NOMO-1 (cell line): ENCODE data around the gene CLIC1.
A peak's percentile ranks its signal among the peaks of the same experiment; 100 is the strongest.
"Not testable (repeated sequence)": the region's sequence is repeated elsewhere in the genome, so short reads cannot be mapped to it uniquely, and the experiment has no call there.

Experiments
- DNase-seq, 2 experiments: peaks; one replicate each; lab custom pipeline; 2025; ENCODE audit not compliant: unreplicated experiment in 2 of 2; lab: John Stamatoyannopoulos, UW

The CLIC1 gene

GRCh38 chr6:31725502-31726350 lies 10.6 kb downstream of the CLIC1 start:
- no peak for DNase-seq

- DNase-seq, result no peak
Observed at GRCh38 chr6:31723980-31724691, 12.2 kb downstream of the CLIC1 start.

- DNase-seq, result no peak
Observed at GRCh38 chr6:31723245-31723979, 12.9 kb downstream of the CLIC1 start, which contains the start of gene MPIG6B. Gene MPIG6B (plus strand): TSS chr6:31723373. CDS start chr6:31723384, 11 bp downstream.

GRCh38 chr6:31722173-31722572 lies 14.2 kb downstream of the CLIC1 start:
- DNase-seq, result no peak

- DNase-seq, result no peak
Observed at GRCh38 chr6:31721351-31722020, 14.8 kb downstream of the CLIC1 start, which contains the start of gene LY6G6C. Gene LY6G6C (minus strand): TSS chr6:31721746. CDS start chr6:31721679, 67 bp downstream.

GRCh38 chr6:31720196-31720770 lies 16.0 kb downstream of the CLIC1 start:
- DNase-seq, result no peak

GRCh38 chr6:31719001-31719400 lies 17.3 kb downstream of the CLIC1 start:
- DNase-seq, result no peak

GRCh38 chr6:31718265-31718664 lies 18.1 kb downstream of the CLIC1 start:
- DNase-seq, result no peak

- no peak for DNase-seq
Observed at GRCh38 chr6:31717499-31718222, 18.7 kb downstream of the CLIC1 start.

- DNase-seq, result no peak
Observed at GRCh38 chr6:31715022-31715958, 21.0 kb downstream of the CLIC1 start, which contains the start of gene LY6G6D. Gene LY6G6D (plus strand): TSS chr6:31715348. CDS start chr6:31715356, 8 bp downstream.

GRCh38 chr6:31713991-31714684 lies 22.2 kb downstream of the CLIC1 start:
- no peak for DNase-seq

GRCh38 chr6:31713465-31713864 lies 22.9 kb downstream of the CLIC1 start:
- no peak for DNase-seq

- no peak for DNase-seq
Observed at GRCh38 chr6:31712296-31712695, 24.0 kb downstream of the CLIC1 start.

GRCh38 chr6:31711233-31711632 lies 25.1 kb downstream of the CLIC1 start:
- peak; percentile 16 to 24 for DNase-seq

- DNase-seq, result no peak
Observed at GRCh38 chr6:31710523-31711219, 25.7 kb downstream of the CLIC1 start.

- DNase-seq, result not testable (repeated sequence)
Observed at GRCh38 chr6:31709157-31709556, 27.2 kb downstream of the CLIC1 start.

- no peak for DNase-seq
Observed at GRCh38 chr6:31708224-31708623, 28.1 kb downstream of the CLIC1 start.
